Neutrophil (primary cell): ENCODE data around the gene MEGF11.

Experiments
- H3K27ac ChIP-seq: fragments of 200-600 bp; sonication (generic); 2 replicates; pipeline ENCODE4 v1.5.1; 2016; ENCODE audit warnings: mild to moderate bottlenecking, moderate library complexity
- H3K27me3 ChIP-seq: fragments of 200-600 bp; sonication (generic); 2 replicates; pipeline ENCODE4 v1.6.0; 2016; ENCODE audit warnings: mild to moderate bottlenecking
- H3K36me3 ChIP-seq: fragments of 200-600 bp; sonication (generic); 2 replicates; pipeline ENCODE4 v1.5.1; 2017
- H3K4me1 ChIP-seq, 2 experiments: fragments of 200-600 bp in 1 of 2; sonication (generic) in 1 of 2; 1 replicate in 1 of 2; 2 replicates in 1 of 2; pipeline versions ENCODE4 v1.5.1 to v1.6.1; 2013 to 2016; ENCODE audit warnings: low read depth in 1 of 2, low read length in 1 of 2, mild to moderate bottlenecking in 1 of 2, moderate library complexity in 1 of 2; ENCODE audit not compliant: control insufficient read depth in 1 of 2, insufficient read depth in 1 of 2
- H3K4me3 ChIP-seq, 2 experiments: fragments of 200-600 bp in 1 of 2; sonication (generic) in 1 of 2; 1 replicate in 1 of 2; 2 replicates in 1 of 2; pipeline ENCODE4 v1.5.1; 2013 to 2016; ENCODE audit warnings: low read depth in 1 of 2, low read length in 1 of 2, mild to moderate bottlenecking in 1 of 2, moderate library complexity in 1 of 2
- H3K9me3 ChIP-seq: fragments of 200-600 bp; sonication (generic); 2 replicates; pipeline ENCODE4 v1.5.1; 2016
- TF ChIP-seq, protein P1 (sequence below): fragments of 200-600 bp; sonication (generic); IDR thresholded peaks from 2 replicates; pipeline ENCODE4 v1.5.1; 2016; ENCODE audit warnings: antibody characterized with exemption

MEGF11 gene

DNA sequence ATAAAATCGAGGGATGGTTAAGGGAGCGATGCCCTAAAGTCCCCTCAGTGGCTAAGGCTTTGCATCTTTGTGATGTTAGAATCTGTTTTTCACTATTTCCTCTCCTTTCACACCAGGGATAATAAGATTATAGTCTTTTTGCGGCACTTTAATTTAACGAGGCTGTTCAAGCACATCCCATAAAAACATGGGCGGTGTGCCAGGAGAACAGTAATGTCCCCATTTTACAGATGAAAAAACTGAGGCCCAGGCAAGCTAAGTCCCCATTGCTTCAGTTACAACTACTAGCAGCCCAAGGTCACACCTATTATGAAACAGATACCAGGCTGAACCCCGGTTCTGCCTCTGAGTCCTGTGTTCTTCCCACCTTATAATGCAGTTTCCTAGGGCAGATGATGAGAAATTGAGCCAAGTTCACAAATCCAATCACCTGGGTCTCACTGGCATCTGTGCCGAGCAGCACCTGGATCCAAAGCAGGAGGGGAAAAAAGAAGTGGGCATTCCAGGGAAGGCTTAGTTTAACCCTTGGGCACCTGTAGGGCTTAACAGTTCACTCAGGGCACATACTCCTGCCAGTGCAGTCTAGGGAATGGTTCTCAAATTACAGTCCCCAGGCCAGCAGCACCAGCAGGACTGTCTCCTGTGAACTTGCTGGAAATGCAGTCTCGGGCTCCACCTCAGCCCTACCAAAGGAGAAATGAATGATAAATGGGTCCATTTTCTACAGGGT, 215.0 kb downstream of the MEGF11 start:
- no peaks in the 10 kb centered on the region for H3K4me1 ChIP-seq
- TF ChIP-seq, protein P1, sequence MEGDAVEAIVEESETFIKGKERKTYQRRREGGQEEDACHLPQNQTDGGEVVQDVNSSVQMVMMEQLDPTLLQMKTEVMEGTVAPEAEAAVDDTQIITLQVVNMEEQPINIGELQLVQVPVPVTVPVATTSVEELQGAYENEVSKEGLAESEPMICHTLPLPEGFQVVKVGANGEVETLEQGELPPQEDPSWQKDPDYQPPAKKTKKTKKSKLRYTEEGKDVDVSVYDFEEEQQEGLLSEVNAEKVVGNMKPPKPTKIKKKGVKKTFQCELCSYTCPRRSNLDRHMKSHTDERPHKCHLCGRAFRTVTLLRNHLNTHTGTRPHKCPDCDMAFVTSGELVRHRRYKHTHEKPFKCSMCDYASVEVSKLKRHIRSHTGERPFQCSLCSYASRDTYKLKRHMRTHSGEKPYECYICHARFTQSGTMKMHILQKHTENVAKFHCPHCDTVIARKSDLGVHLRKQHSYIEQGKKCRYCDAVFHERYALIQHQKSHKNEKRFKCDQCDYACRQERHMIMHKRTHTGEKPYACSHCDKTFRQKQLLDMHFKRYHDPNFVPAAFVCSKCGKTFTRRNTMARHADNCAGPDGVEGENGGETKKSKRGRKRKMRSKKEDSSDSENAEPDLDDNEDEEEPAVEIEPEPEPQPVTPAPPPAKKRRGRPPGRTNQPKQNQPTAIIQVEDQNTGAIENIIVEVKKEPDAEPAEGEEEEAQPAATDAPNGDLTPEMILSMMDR = no peak
- H3K27me3 ChIP-seq = peaks cover 87% of the 10 kb centered on the region
- no peak overlapping the region for H3K27ac ChIP-seq
- H3K4me3 ChIP-seq = no peak overlapping the region
- H3K36me3 ChIP-seq = no peaks in the 10 kb centered on the region
- H3K9me3 ChIP-seq = no peaks in the 10 kb centered on the region

DNA sequence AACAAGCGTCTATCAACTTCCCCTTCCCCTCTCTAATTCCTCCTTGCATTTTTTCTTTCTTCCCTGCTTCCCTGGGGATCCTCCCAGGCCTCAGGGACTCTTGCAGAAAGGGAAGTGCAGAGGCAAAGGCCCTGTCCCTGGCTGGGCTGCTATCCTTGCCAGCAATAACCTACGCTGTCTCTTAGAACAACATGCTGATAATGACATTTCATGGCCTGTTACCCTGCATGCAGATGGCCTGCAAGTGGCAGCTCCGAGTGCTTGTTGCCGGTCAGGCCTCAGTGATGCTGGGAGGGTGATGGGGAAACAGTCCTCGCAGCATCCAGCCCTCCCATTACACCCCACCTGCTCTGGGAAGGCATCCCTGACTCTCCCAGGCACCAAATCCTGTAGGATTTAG, 216.7 kb downstream of the MEGF11 start:
- TF ChIP-seq, protein P1 = no peak
- Histone ChIP-seq H3K4me3 (no peak overlapping the region), H3K27me3 (peaks cover 70% of the 10 kb centered on the region), H3K36me3 (no peaks in the 10 kb centered on the region), H3K9me3 (no peaks in the 10 kb centered on the region), H3K4me1 (no peaks in the 10 kb centered on the region), H3K27ac (no peak overlapping the region)

DNA sequence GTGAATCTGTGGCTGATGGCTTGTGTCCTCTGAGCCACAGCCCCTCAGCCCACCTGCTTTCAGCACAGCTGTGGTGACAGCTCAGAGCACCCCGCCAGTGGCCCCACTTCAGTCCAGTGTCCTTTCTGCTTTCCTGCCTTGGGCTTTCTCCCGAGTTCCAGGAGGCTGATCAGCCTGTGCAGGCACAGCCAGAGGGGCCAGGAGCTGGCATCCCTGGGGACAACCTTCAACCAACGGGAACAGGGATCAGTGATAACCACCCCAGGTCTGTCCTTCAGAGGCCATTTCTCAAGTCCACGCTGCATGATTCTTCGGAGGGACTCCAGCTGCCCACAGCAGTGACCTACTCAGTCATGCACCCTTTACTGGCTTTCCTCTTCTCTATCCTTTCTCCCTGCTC, 217.6 kb downstream of the MEGF11 start:
- H3K27ac ChIP-seq = no peak overlapping the region
- H3K4me3 ChIP-seq = no peak overlapping the region
- TF ChIP-seq, protein P1 = no peak
- no peaks in the 10 kb centered on the region for H3K4me1 ChIP-seq
- peaks cover 67% of the 10 kb centered on the region for H3K27me3 ChIP-seq
- H3K9me3 ChIP-seq = no peaks in the 10 kb centered on the region
- H3K36me3 ChIP-seq = no peaks in the 10 kb centered on the region

- TF ChIP-seq, protein P1 = no peak
- H3K4me1 ChIP-seq = no peaks in the 10 kb centered on the region
Measured at GRCh38 chr15:66033143-66033542, 220.4 kb downstream of the MEGF11 start.

DNA sequence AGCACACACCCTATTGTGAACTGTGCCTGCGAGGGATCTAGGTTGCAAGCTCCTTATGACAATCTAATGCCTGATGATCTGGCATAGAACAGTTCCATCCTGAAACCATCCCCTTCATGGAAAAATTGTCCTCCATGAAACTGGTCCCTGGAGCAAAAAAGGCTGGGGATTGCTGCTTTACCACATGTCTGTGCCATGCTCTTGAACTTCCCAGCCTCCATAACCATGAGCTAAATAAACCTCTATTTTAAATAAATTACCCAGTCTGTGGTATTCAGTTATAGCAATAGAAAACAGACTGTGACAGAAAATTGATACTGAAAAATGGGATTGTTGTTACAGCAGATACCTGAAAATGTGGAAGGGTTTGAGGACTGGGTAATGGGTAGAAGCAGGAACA, 221.5 kb downstream of the MEGF11 start:
- TF ChIP-seq, protein P1 = no peak
- Histone ChIP-seq H3K9me3 (no peaks in the 10 kb centered on the region), H3K36me3 (no peaks in the 10 kb centered on the region), H3K4me1 (no peaks in the 10 kb centered on the region), H3K27ac (no peak overlapping the region), H3K27me3 (peaks cover 43% of the 10 kb centered on the region), H3K4me3 (no peak overlapping the region)

More at GRCh38 chr15:66033143-66033542, 220.4 kb downstream of the MEGF11 start:
- no peaks in the 10 kb centered on the region for H3K36me3 ChIP-seq
- H3K9me3 ChIP-seq = no peaks in the 10 kb centered on the region
- no peak overlapping the region for H3K27ac ChIP-seq
- H3K27me3 ChIP-seq = peaks cover 49% of the 10 kb centered on the region
- no peak overlapping the region for H3K4me3 ChIP-seq
